ENCODE results near the gene CD86. TPM values are rescaled to one million over a fixed set of nuclear protein-coding genes. Genes with fewer than 3 reads are reported as not detected.
"Not testable (repeated sequence)": the region's sequence is repeated elsewhere in the genome, so short reads cannot be mapped to it uniquely, and the experiment has no call there.

The CD86 gene
- total and polyA plus RNA-seq, 3 donors from 2014 or later, result 3.2 to 4.5 (median 3.4) TPM

DNA sequence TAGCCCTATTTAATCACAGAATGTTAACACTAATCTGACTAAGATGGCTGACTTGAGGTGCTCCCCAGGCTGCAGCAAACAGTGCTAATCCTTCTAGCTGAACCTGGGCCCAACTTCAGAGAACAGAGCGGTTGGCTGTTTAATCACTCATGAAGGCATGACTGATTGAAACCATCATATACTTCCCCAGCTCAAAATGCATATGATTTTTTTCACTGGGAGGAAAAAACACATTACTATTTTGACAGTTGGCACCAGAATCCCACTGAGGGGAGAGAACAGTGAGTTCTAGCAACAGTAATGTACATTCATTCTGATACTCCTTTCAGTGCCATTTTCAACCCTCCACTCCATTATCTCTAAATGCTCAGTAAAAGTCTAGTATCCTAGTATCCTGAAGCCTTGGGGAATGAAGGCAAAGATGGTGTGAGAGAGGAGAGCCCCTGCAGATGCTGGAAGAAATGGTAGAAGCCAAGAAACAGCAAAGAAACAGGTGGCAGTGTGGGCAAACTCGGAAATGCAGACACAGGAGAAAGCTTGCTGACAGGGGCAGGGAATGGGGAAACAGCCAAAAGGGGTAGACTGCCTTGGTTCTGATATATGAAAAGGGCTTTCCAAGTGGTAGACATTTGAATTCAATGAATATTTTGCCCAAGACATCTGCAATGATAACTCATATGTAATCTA, 93.9 kb downstream of the CD86 start:
- WGBS, 2 donors, result 75 to 79% methylated on average over 2 of the region's 2 CpGs
- Histone ChIP-seq H3K27ac (no peak overlapping the region), H3K4me1 (no peaks in the 10 kb centered on the region), H3K27me3 (no peaks in the 10 kb centered on the region), H3K36me3 (ENCODE audit: low read depth, missing control alignments) (no peaks in the 10 kb centered on the region), H3K9me3 (no peaks in the 10 kb centered on the region), H3K4me3 (no peak overlapping the region)
- intact Hi-C loops (cut with DNase I; ENCODE audit: low total_unique reads), result no loop called here
- DNase-seq, result no peak
- TF ChIP-seq, protein P1, sequence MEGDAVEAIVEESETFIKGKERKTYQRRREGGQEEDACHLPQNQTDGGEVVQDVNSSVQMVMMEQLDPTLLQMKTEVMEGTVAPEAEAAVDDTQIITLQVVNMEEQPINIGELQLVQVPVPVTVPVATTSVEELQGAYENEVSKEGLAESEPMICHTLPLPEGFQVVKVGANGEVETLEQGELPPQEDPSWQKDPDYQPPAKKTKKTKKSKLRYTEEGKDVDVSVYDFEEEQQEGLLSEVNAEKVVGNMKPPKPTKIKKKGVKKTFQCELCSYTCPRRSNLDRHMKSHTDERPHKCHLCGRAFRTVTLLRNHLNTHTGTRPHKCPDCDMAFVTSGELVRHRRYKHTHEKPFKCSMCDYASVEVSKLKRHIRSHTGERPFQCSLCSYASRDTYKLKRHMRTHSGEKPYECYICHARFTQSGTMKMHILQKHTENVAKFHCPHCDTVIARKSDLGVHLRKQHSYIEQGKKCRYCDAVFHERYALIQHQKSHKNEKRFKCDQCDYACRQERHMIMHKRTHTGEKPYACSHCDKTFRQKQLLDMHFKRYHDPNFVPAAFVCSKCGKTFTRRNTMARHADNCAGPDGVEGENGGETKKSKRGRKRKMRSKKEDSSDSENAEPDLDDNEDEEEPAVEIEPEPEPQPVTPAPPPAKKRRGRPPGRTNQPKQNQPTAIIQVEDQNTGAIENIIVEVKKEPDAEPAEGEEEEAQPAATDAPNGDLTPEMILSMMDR (IDR thresholded peaks at IDR 0.05), result no peak
- no peak for TF ChIP-seq POLR2A (IDR thresholded peaks at IDR 0.05)

DNA sequence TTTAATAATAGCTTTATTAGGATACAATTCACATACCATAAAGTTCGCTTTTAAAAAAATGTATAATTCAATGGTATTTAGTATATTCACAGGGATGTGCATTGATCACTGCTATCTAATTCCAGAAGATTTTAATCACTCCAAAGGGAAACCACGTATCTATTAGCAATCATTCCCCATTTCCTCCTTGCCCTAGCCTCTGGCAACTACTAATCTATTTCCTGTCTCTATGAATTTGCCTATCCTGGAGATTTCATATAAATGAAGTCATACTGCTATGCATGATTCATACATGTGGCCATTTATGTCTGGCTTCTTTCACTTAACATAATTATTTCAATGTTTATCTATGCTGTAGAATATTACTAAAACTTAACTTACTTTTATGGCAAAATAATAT, 96.3 kb downstream of the CD86 start:
- DNase-seq, result no peak
- Histone ChIP-seq H3K4me1 (no peaks in the 10 kb centered on the region), H3K4me3 (no peak overlapping the region), H3K36me3 (ENCODE audit: low read depth, missing control alignments) (no peaks in the 10 kb centered on the region), H3K27ac (no peak overlapping the region), H3K27me3 (no peaks in the 10 kb centered on the region), H3K9me3 (no peaks in the 10 kb centered on the region)
- WGBS, 2 donors, result 74 to 89% methylated on average over 2 of the region's 2 CpGs
- intact Hi-C loops (cut with DNase I; ENCODE audit: low total_unique reads), result no loop called here
- TF ChIP-seq, protein P1 (IDR thresholded peaks at IDR 0.05), result no peak
- no peak for TF ChIP-seq POLR2A (IDR thresholded peaks at IDR 0.05)

DNA sequence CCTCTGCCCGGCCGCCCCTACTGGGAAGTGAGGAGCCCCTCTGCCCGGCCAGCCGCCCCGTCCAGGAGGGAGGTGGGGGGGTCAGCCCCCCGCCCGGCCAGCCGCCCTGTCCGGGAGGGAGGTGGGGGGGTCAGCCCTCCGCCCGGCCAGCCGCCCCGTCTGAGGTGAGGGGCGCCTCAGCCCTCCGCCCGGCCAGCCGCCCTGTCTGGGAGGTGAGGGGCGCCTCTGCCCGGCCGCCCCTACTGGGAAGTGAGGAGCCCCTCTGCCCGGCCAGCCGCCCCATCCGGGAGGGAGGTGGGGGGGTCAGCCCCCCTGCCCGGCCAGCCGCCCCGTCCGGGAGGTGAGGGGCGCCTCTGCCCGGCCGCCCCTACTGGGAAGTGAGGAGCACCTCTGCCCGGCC, 109.8 kb downstream of the CD86 start:
- intact Hi-C loops (cut with DNase I; ENCODE audit: low total_unique reads); H3K4me3 ChIP-seq; H3K4me1 ChIP-seq; H3K27me3 ChIP-seq; DNase-seq; H3K9me3 ChIP-seq; H3K36me3 ChIP-seq (ENCODE audit: low read depth, missing control alignments); H3K27ac ChIP-seq: not testable (repeated sequence)
- 83% methylated on average over 22 of the region's 31 CpGs; no CpG with 5 or more reads in 1 of the 2 donors for WGBS, 2 donors

DNA sequence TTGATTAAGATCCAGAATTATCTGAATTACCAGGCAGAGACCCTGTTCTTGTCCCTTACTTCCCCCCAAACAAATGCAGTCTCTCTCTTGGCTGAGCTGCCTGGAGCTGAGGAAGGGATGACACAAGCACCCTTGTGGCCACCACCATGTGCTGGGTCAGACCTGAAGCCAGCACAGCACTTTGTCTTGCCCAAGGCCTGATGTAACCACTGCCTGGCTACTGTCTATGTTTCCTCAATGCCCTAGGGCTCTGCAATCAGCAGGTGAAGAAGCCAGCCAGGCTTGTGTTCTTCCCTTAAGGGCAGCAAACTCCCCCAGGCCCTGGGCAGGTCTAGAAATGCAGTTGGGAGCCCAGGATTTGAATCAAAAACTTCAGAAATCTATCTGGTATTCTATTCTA, 112.5 kb downstream of the CD86 start:
- DNase-seq, result no peak
- Histone ChIP-seq H3K36me3 (ENCODE audit: low read depth, missing control alignments) (no peaks in the 10 kb centered on the region), H3K4me3 (no peak overlapping the region), H3K27me3 (no peaks in the 10 kb centered on the region), H3K27ac (no peak overlapping the region), H3K9me3 (no peaks in the 10 kb centered on the region), H3K4me1 (no peaks in the 10 kb centered on the region)
- intact Hi-C loops (cut with DNase I; ENCODE audit: low total_unique reads), result no loop called here
- TF ChIP-seq POLR2A (IDR thresholded peaks at IDR 0.05), result no peak
- TF ChIP-seq, protein P1 (IDR thresholded peaks at IDR 0.05), result no peak

DNA sequence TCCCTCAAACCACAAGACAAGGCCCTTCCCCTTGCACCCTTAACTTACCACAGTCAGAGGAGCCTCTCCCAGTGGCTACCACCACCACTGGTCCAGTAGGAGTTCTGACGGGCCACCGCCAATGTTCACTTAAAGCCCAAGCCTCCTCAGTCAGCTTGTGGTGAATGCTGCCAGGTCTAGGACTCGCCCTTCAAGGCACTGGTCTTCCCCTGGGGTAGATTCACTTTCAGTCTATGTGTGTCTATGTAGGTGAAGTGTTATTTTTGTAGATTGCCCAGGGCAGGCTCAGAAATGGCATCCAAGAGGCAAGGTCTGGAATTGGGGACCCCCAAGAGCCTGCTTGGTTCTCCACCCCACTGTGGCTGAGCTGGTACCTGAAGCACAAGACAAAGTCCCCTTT, 112.9 kb downstream of the CD86 start:
- H3K4me1 ChIP-seq, result no peaks in the 10 kb centered on the region
- H3K9me3 ChIP-seq, result no peaks in the 10 kb centered on the region
- no peak for DNase-seq
- no peaks in the 10 kb centered on the region for H3K36me3 ChIP-seq (ENCODE audit: low read depth, missing control alignments)
- H3K4me3 ChIP-seq, result no peak overlapping the region
- H3K27me3 ChIP-seq, result no peaks in the 10 kb centered on the region
- no peak for TF ChIP-seq POLR2A (IDR thresholded peaks at IDR 0.05)
- TF ChIP-seq, protein P1 (IDR thresholded peaks at IDR 0.05), result no peak
- no peak overlapping the region for H3K27ac ChIP-seq
- intact Hi-C loops (cut with DNase I; ENCODE audit: low total_unique reads), result no loop called here
- 83 to 100% methylated on average over 2 to 3 of the region's 3 CpGs for WGBS, 2 donors
